GM23338 (cell line): ENCODE results near the gene PLOD3. TPM values are rescaled to one million over a fixed set of nuclear protein-coding genes. Genes with fewer than 3 reads are reported as not detected.

Experiments
- ATAC-seq: fragments of 200-7000 bp; cut with Tn5 transposase; 3 replicates; pipeline ENCODE4 v1.9.1; 2020
- DNase-seq: peaks from one replicate; pipeline ENCODE4 v3.0.0-alpha.2; 2015; ENCODE audit warnings: low spot score
- H2AFZ ChIP-seq: fragments of 200-600 bp; sonication (generic); 2 replicates; pipeline ENCODE4 v1.8.0; 2016; ENCODE audit warnings: antibody characterized with exemption, mild to moderate bottlenecking, moderate library complexity
- H3F3A ChIP-seq: fragments of 200-600 bp; sonication (generic); replicated peaks from 2 replicates; pipeline ENCODE4 v1.8.0; 2017; ENCODE audit warnings: antibody characterized with exemption, mixed run types, low read depth
- H3K27ac ChIP-seq: fragments of 200-600 bp; sonication (generic); 2 replicates; pipeline ENCODE4 v1.6.1; 2016; ENCODE audit warnings: low read depth
- H3K27me3 ChIP-seq: fragments of 200-600 bp; sonication (generic); 2 replicates; pipeline ENCODE4 v1.8.0; 2016; ENCODE audit warnings: mild to moderate bottlenecking, mixed run types, moderate library complexity; ENCODE audit not compliant: insufficient read depth
- H3K36me3 ChIP-seq: fragments of 200-600 bp; sonication (generic); 2 replicates; pipeline ENCODE4 v1.8.0; 2016; ENCODE audit warnings: mild to moderate bottlenecking; ENCODE audit not compliant: insufficient read depth
- H3K4me1 ChIP-seq: fragments of 200-600 bp; sonication (generic); 2 replicates; pipeline ENCODE4 v1.8.0; 2016; ENCODE audit warnings: mild to moderate bottlenecking, moderate library complexity; ENCODE audit not compliant: insufficient read depth
- H3K4me2 ChIP-seq: fragments of 200-600 bp; sonication (generic); 2 replicates; pipeline ENCODE4 v1.7.1; 2017; ENCODE audit warnings: mixed run types
- H3K4me3 ChIP-seq: fragments of 200-600 bp; sonication (generic); 2 replicates; pipeline ENCODE4 v1.6.1; 2016; ENCODE audit warnings: mixed run types
- H3K79me2 ChIP-seq: fragments of 200-600 bp; sonication (generic); replicated peaks from 2 replicates; pipeline ENCODE4 v1.8.0; 2017; ENCODE audit warnings: mild to moderate bottlenecking; ENCODE audit not compliant: insufficient read depth
- H3K9me2 ChIP-seq: fragments of 200-600 bp; sonication (generic); 2 replicates; pipeline ENCODE4 v1.8.0; 2017; ENCODE audit not compliant: insufficient read depth
- H4K20me1 ChIP-seq: fragments of 200-600 bp; sonication (generic); replicated peaks from 2 replicates; pipeline ENCODE4 v1.8.0; 2017; ENCODE audit warnings: mild to moderate bottlenecking; ENCODE audit not compliant: insufficient read depth
- H3K27ac Mint-ChIP-seq: 2 replicates; pipeline ENCODE4 v1.8.0; 2020; ENCODE audit warnings: inconsistent platforms, mild to moderate bottlenecking, moderate library complexity, mixed read lengths
- H3K27me3 Mint-ChIP-seq: 3 replicates; pipeline ENCODE4 v1.8.0; 2022; ENCODE audit warnings: low read depth, mild to moderate bottlenecking, moderate library complexity, mixed read lengths, inconsistent platforms; ENCODE audit not compliant: insufficient read depth, poor library complexity
- H3K36me3 Mint-ChIP-seq: 3 replicates; pipeline ENCODE4 v1.8.0; 2021; ENCODE audit warnings: low read depth, mild to moderate bottlenecking, inconsistent platforms, moderate library complexity, mixed read lengths
- H3K4me1 Mint-ChIP-seq: 3 replicates; pipeline ENCODE4 v1.8.0; 2020; ENCODE audit warnings: mild to moderate bottlenecking, inconsistent platforms, mixed read lengths
- H3K4me3 Mint-ChIP-seq: 3 replicates; pipeline ENCODE4 v1.8.0; 2021; ENCODE audit warnings: moderate library complexity, mild to moderate bottlenecking, inconsistent platforms, mixed read lengths
- H3K9me3 Mint-ChIP-seq: 3 replicates; pipeline ENCODE4 v1.8.0; 2020; ENCODE audit warnings: moderate library complexity, mild to moderate bottlenecking, inconsistent platforms, mixed read lengths
- CREB1 ChIP-seq: fragments of 250-450 bp; sonication (Bioruptor Pico); IDR thresholded peaks from 2 replicates; pipeline ENCODE4 v1.5.0; 2020; ENCODE audit warnings: low read depth, mild to moderate bottlenecking, moderate library complexity
- EZH2 ChIP-seq: fragments of 200-600 bp; sonication (generic); IDR thresholded peaks from one replicate; pipeline ENCODE4 v1.8.0; 2017; ENCODE audit warnings: antibody characterized with exemption, mild to moderate bottlenecking, low read depth; ENCODE audit not compliant: unreplicated experiment
- EZH2phosphoT487 ChIP-seq: fragments of 200-600 bp; sonication (generic); IDR thresholded peaks from one replicate; pipeline ENCODE4 v1.8.1; 2018; ENCODE audit warnings: antibody characterized with exemption; ENCODE audit not compliant: unreplicated experiment
- JUNB ChIP-seq: IDR thresholded peaks from one replicate; pipeline ENCODE4 v1.6.1; 2016; ENCODE audit warnings: antibody characterized with exemption; ENCODE audit not compliant: unreplicated experiment
- NANOG ChIP-seq: IDR thresholded peaks from 2 replicates; pipeline ENCODE4 v1.6.1; 2016; ENCODE audit warnings: antibody characterized with exemption, borderline replicate concordance
- POLR2AphosphoS5 ChIP-seq: IDR thresholded peaks from 2 replicates; pipeline ENCODE4 v1.6.1; 2016; ENCODE audit warnings: antibody characterized with exemption, low read depth
- STAT1 ChIP-seq: IDR thresholded peaks from one replicate; pipeline ENCODE4 v1.6.1; 2016; ENCODE audit warnings: antibody characterized with exemption; ENCODE audit not compliant: unreplicated experiment
- ZNF114 ChIP-seq: fragments of 250-450 bp; sonication (Bioruptor Pico); IDR thresholded peaks from 2 replicates; pipeline ENCODE4 v1.5.0; 2020; ENCODE audit warnings: mild to moderate bottlenecking, moderate library complexity
- ZNF331 ChIP-seq: fragments of 250-450 bp; sonication (Bioruptor Pico); IDR thresholded peaks from 2 replicates; pipeline ENCODE4 v1.5.0; 2020; ENCODE audit warnings: low read depth, mild to moderate bottlenecking, moderate library complexity
- polyA plus RNA-seq: library from polyadenylated mRNA; unstranded; fragments of >200 nt; fragmentation: Nextera tagmentation; extraction: Ambion mirVana; gene quantifications from 2 replicates; pipeline ENCODE4 v1.2.1, GENCODE V29; 2016
- total RNA-seq: library from RNA; depleted of rRNA; stranded (reverse); fragments of >200 nt; shearing (Covaris generic); gene quantifications from 2 replicates; pipeline ENCODE4 v1.2.3, GENCODE V29; 2014
- TF ChIP-seq, protein P1 (sequence below): IDR thresholded peaks from 2 replicates; pipeline ENCODE4 v1.6.1; 2016; ENCODE audit warnings: antibody characterized with exemption
- TF ChIP-seq, protein P2 (sequence below): fragments of 250-450 bp; sonication (Bioruptor Pico); IDR thresholded peaks from 2 replicates; pipeline ENCODE4 v1.5.0; 2020; ENCODE audit warnings: mild to moderate bottlenecking, moderate library complexity
- TF ChIP-seq, protein P3 (sequence below), 2 experiments: fragments of 200-600 bp in 1 of 2; sonication (generic) in 1 of 2; conservative IDR thresholded peaks; 2 replicates each; pipeline versions ENCODE4 v1.5.1 to v1.6.1; 2016 to 2017; ENCODE audit warnings: antibody characterized with exemption in 2 of 2, low read depth in 2 of 2, mild to moderate bottlenecking in 2 of 2, moderate library complexity in 1 of 2
- TF ChIP-seq, protein P4 (sequence below): IDR thresholded peaks from one replicate; pipeline ENCODE4 v1.6.1; 2018; ENCODE audit warnings: antibody characterized with exemption; ENCODE audit not compliant: unreplicated experiment

PLOD3 gene
- total and polyA plus RNA-seq, 2 experiments from 2014 or later, result 35.2 to 40.7 TPM

DNA sequence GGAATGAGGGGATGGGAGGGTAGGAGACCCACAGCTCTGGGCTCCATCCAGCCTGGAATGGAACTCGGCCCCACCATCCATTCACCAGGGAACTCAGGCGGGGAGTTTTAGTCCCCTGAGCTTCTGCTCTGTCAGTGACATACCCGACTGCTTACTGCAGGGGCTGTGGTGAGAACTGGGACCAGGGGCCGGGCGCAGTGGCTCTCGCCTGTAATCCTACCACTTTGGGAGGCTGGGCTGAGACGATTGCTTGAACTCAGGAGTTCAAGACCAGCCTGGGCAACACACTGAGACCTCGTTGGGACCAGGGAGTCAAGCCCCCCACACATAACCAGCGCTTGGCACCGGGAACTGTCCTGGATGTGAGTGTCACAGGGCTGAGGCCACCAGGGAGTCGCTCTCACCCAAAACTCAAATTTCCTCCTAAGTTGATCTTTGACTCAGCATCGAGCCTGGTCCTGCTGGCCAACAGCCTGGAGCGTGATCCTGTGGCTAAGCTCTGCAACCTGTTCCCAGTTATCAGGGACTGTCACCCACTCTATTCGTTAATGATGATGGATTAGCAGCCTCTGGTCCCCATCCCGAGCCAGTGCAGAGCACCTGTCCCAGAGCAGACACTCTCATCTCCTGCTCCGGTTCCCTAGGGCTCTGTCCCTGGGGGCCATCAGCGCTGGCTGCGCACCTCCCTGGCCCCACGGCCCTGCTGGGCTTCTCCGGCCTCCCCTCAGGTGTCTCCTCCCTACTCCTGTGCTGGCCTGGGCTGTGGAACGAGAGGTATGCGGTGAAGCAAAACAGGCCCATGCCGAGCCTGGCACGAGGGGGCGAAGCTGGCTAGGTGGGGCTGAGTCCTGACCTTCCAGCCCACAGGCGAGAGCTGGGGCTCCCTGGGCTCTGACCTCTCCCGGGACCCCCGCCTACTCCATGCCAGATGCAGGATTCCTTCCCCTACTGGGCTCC is 21.1 kb upstream of the PLOD3 start:
- H3K36me3 Mint-ChIP-seq, result peaks cover 17% of the 10 kb centered on the region
- Histone ChIP-seq H3K4me3 (no peak overlapping the region), H2AFZ (no peak overlapping the region), H3K79me2 (peaks cover 19% of the 10 kb centered on the region), H4K20me1 (peaks cover 6% of the 10 kb centered on the region), H3K4me1 (peaks cover 28% of the 10 kb centered on the region), H3F3A (peaks cover 33% of the 10 kb centered on the region), H3K9me2 (no peaks in the 10 kb centered on the region), H3K27me3 (no peaks in the 10 kb centered on the region), H3K4me2 (peak overlapping the region; percentile 65), H3K27ac (peak overlapping the region; percentile 72), H3K36me3 (no peaks in the 10 kb centered on the region)
- H3K27me3 Mint-ChIP-seq, result peaks cover 16% of the 10 kb centered on the region
- peak; percentile 6; the same call in 2 of the 3 replicates for ATAC-seq
- H3K9me3 Mint-ChIP-seq, result no peaks in the 10 kb centered on the region
- peaks cover 21% of the 10 kb centered on the region for H3K4me1 Mint-ChIP-seq
- H3K4me3 Mint-ChIP-seq, result no peak overlapping the region; the same call in 2 of the 3 replicates
- DNase-seq, result no peak
- no peak for TF ChIP-seq EZH2
- no peak for TF ChIP-seq NANOG
- TF ChIP-seq, protein P1, sequence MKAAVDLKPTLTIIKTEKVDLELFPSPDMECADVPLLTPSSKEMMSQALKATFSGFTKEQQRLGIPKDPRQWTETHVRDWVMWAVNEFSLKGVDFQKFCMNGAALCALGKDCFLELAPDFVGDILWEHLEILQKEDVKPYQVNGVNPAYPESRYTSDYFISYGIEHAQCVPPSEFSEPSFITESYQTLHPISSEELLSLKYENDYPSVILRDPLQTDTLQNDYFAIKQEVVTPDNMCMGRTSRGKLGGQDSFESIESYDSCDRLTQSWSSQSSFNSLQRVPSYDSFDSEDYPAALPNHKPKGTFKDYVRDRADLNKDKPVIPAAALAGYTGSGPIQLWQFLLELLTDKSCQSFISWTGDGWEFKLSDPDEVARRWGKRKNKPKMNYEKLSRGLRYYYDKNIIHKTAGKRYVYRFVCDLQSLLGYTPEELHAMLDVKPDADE, result no peak
- no peak for TF ChIP-seq EZH2phosphoT487
- TF ChIP-seq POLR2AphosphoS5, result no peak
- TF ChIP-seq, protein P2, sequence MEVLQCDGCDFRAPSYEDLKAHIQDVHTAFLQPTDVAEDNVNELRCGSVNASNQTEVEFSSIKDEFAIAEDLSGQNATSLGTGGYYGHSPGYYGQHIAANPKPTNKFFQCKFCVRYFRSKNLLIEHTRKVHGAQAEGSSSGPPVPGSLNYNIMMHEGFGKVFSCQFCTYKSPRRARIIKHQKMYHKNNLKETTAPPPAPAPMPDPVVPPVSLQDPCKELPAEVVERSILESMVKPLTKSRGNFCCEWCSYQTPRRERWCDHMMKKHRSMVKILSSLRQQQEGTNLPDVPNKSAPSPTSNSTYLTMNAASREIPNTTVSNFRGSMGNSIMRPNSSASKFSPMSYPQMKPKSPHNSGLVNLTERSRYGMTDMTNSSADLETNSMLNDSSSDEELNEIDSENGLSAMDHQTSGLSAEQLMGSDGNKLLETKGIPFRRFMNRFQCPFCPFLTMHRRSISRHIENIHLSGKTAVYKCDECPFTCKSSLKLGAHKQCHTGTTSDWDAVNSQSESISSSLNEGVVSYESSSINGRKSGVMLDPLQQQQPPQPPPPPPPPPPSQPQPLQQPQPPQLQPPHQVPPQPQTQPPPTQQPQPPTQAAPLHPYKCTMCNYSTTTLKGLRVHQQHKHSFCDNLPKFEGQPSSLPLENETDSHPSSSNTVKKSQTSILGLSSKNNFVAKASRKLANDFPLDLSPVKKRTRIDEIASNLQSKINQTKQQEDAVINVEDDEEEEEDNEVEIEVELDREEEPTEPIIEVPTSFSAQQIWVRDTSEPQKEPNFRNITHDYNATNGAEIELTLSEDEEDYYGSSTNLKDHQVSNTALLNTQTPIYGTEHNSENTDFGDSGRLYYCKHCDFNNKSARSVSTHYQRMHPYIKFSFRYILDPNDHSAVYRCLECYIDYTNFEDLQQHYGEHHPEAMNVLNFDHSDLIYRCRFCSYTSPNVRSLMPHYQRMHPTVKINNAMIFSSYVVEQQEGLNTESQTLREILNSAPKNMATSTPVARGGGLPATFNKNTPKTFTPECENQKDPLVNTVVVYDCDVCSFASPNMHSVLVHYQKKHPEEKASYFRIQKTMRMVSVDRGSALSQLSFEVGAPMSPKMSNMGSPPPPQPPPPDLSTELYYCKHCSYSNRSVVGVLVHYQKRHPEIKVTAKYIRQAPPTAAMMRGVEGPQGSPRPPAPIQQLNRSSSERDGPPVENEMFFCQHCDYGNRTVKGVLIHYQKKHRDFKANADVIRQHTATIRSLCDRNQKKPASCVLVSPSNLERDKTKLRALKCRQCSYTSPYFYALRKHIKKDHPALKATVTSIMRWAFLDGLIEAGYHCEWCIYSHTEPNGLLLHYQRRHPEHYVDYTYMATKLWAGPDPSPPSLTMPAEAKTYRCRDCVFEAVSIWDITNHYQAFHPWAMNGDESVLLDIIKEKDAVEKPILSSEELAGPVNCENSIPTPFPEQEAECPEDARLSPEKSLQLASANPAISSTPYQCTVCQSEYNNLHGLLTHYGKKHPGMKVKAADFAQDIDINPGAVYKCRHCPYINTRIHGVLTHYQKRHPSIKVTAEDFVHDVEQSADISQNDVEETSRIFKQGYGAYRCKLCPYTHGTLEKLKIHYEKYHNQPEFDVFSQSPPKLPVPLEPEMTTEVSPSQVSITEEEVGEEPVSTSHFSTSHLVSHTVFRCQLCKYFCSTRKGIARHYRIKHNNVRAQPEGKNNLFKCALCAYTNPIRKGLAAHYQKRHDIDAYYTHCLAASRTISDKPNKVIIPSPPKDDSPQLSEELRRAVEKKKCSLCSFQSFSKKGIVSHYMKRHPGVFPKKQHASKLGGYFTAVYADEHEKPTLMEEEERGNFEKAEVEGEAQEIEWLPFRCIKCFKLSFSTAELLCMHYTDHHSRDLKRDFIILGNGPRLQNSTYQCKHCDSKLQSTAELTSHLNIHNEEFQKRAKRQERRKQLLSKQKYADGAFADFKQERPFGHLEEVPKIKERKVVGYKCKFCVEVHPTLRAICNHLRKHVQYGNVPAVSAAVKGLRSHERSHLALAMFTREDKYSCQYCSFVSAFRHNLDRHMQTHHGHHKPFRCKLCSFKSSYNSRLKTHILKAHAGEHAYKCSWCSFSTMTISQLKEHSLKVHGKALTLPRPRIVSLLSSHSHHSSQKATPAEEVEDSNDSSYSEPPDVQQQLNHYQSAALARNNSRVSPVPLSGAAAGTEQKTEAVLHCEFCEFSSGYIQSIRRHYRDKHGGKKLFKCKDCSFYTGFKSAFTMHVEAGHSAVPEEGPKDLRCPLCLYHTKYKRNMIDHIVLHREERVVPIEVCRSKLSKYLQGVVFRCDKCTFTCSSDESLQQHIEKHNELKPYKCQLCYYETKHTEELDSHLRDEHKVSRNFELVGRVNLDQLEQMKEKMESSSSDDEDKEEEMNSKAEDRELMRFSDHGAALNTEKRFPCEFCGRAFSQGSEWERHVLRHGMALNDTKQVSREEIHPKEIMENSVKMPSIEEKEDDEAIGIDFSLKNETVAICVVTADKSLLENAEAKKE (CRISPR knock-in tag), result no peak
- TF ChIP-seq JUNB, result no peak
- TF ChIP-seq, protein P3, sequence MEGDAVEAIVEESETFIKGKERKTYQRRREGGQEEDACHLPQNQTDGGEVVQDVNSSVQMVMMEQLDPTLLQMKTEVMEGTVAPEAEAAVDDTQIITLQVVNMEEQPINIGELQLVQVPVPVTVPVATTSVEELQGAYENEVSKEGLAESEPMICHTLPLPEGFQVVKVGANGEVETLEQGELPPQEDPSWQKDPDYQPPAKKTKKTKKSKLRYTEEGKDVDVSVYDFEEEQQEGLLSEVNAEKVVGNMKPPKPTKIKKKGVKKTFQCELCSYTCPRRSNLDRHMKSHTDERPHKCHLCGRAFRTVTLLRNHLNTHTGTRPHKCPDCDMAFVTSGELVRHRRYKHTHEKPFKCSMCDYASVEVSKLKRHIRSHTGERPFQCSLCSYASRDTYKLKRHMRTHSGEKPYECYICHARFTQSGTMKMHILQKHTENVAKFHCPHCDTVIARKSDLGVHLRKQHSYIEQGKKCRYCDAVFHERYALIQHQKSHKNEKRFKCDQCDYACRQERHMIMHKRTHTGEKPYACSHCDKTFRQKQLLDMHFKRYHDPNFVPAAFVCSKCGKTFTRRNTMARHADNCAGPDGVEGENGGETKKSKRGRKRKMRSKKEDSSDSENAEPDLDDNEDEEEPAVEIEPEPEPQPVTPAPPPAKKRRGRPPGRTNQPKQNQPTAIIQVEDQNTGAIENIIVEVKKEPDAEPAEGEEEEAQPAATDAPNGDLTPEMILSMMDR (conservative IDR thresholded peaks at IDR 0.05; ENCODE audit: low read depth in 2 of 2), result no peak
- TF ChIP-seq, protein P4, sequence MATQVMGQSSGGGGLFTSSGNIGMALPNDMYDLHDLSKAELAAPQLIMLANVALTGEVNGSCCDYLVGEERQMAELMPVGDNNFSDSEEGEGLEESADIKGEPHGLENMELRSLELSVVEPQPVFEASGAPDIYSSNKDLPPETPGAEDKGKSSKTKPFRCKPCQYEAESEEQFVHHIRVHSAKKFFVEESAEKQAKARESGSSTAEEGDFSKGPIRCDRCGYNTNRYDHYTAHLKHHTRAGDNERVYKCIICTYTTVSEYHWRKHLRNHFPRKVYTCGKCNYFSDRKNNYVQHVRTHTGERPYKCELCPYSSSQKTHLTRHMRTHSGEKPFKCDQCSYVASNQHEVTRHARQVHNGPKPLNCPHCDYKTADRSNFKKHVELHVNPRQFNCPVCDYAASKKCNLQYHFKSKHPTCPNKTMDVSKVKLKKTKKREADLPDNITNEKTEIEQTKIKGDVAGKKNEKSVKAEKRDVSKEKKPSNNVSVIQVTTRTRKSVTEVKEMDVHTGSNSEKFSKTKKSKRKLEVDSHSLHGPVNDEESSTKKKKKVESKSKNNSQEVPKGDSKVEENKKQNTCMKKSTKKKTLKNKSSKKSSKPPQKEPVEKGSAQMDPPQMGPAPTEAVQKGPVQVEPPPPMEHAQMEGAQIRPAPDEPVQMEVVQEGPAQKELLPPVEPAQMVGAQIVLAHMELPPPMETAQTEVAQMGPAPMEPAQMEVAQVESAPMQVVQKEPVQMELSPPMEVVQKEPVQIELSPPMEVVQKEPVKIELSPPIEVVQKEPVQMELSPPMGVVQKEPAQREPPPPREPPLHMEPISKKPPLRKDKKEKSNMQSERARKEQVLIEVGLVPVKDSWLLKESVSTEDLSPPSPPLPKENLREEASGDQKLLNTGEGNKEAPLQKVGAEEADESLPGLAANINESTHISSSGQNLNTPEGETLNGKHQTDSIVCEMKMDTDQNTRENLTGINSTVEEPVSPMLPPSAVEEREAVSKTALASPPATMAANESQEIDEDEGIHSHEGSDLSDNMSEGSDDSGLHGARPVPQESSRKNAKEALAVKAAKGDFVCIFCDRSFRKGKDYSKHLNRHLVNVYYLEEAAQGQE, result no peak
- TF ChIP-seq CREB1, result no peak
- no peak for TF ChIP-seq STAT1
- TF ChIP-seq ZNF114 (CRISPR knock-in tag), result no peak
- TF ChIP-seq ZNF331 (CRISPR knock-in tag), result no peak
- peak overlapping the region; percentile 48 for H3K27ac Mint-ChIP-seq
